Skeletal muscle cell (primary cell): ENCODE results near the gene TAMALIN.
A peak's percentile ranks its signal among the peaks of the same experiment; 100 is the strongest.

ENCODE experiments used
- DNase-seq: peaks from one replicate; pipeline ENCODE4 v3.0.0-alpha.2; 2010; ENCODE audit warnings: low read depth
- H3K4me3 ChIP-seq: 2 replicates; pipeline ENCODE4 v1.5.1; 2011; ENCODE audit warnings: low read depth, mild to moderate bottlenecking, control low read depth, low read length, moderate library complexity

The TAMALIN gene

DNA sequence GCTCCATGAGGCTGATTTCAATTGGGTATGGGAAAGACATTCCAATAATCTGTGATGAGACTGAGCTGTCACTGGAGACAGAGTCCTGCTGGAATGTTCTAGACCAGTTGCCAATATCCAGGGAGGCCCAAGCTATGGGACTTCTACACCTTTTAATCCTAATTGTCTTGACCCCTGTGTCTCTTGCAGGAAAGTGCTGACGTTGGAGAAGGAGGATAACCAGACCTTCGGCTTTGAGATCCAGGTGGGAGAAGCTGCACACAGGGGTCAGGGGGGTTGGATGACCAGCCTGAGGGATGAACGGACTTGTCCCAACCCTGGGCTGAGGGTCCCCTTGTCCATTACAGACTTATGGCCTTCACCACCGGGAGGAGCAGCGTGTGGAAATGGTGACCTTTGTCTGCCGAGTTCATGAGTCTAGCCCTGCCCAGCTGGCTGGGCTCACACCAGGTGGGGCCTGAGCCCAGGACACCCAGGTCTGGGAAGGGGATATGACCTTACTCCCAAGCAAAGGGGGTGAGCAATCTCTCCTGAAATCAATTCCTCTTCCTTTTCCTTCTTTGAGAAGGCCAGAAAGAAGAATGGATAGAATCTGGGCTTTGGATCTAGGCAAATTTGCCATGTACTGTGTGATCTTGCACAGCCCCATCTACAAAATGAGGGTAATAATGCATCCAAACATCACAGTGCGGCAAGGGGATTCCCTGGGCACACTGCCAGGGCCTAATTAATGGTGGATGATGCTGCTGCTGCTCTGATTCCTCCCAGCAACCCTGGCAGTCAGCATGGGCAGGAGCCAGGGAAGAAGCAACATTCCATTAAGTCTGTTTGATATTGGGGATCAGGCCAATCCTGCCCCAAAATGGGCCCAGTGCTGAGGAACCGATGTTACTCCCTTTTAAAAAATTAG lies 4.2 kb downstream of the TAMALIN start:
- no peak for DNase-seq
- H3K4me3 ChIP-seq, result peak overlapping the region; percentile 13

DNA sequence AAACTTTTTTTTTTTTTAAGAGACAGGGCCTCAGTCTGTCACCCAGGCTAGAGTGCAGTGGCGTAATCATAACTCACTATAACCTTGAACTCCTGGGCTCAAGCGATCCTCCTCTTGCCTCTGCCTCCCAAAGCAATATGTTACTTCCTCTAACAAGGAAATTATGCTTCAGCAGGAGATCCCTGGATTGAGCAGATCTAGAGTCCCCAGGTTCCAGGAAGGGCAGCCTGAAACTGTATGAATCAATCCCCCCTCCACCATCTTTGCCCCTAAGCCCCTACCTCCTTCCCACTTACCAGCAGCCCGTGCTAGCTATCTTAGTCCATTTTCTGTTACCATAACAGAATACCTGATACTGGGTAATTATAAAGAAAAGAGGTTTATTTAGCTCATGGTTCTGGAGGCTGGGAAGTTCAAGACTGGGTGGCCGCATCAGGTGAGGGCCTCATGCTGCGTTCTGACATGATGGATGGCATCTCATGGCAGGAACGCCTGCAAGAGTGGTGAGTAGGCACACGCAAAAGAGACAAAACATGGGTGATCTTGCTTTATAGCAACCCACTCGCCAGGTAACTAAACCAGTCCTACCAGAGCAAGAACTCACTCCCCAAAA lies 5.0 kb downstream of the TAMALIN start:
- no peak overlapping the region for H3K4me3 ChIP-seq
- DNase-seq, result no peak

DNA sequence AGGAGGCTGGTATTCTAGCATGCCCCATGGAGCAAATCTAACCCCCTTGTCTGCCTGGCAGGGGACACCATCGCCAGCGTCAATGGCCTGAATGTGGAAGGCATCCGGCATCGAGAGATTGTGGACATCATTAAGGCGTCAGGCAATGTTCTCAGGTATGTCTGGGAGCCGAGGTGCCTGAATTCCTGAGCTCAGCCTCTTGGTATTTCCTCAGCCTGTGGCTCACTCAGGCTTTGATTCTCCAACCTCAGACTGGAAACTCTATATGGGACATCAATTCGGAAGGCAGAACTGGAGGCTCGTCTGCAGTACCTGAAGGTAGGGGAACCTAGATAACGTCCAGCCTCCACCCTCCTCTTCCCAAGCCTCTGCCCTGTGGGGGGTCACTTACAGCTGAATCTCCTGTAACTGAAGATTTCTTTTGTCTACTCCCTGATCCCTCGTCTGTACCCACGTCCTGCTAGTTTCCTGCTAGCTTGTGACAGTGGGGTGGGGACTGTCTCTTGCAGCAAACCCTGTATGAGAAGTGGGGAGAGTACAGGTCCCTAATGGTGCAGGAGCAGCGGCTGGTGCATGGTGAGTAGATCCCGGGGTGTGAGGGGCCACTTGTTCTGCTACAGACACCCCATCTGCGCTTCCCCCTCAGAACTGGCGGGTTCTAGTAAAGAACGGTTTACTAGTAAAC lies 7.0 kb downstream of the TAMALIN start:
- no peak overlapping the region for H3K4me3 ChIP-seq
- DNase-seq, result no peak

DNA sequence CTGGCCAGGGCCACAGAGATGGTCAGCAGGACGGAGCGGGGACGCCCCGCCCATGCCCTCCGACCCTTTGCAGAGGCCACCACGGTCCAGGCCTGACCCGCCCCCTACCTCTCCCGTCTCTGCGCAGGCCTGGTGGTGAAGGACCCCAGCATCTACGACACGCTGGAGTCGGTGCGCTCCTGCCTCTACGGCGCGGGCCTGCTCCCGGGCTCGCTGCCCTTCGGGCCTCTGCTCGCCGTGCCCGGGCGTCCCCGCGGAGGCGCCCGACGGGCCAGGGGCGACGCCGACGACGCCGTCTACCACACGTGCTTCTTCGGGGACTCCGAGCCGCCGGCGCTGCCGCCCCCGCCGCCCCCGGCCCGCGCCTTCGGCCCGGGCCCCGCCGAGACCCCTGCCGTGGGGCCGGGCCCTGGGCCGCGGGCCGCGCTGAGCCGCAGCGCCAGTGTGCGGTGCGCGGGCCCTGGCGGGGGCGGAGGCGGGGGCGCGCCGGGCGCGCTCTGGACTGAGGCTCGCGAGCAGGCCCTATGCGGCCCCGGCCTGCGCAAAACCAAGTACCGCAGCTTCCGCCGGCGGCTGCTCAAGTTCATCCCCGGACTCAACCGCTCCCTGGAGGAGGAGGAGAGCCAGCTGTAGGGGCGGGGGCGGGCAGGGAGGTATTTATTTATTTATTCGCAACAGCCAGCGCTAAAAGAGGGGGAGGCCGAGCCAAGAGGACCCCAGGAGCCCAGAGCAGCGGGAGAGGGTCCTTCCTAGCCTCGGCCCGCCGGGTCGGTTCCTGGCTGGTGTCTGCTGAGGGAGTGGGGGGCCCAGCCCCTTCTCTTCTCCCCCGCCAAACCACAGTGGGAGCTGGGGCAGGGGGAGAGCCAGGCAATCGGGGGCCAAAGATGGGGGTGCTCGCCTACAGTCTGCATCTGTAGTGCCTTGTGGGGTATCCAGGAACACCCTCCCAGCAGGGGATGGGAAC lies 8.1 kb downstream of the TAMALIN start:
- H3K4me3 ChIP-seq, result no peak overlapping the region
- DNase-seq, result no peak

DNA sequence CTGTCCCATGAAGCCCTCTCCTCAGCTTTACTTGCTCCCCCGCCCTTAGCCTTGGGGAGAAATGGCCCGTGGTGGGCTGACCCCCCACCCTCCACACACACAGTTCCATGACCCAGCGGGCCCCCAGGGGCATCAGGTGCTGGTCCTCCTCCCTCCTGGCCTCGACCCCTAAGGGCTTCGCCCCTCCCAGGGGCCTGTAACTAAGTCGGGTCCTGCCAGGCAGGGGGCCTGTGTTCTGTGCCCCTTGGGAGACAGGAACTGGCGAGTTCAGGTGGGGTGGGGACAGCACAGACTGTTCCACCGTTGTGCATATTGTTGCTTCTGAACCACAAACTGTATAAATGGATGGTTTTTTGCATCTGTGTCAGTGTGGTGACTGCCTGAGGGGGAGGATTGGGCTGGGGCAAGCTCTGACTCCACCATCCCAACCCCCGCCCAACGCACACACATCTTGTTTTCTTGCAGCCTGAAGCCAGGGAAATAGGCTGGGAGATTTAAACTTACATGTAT lies 8.8 kb downstream of the TAMALIN start:
- no peak for DNase-seq
- H3K4me3 ChIP-seq, result no peak overlapping the region

DNA sequence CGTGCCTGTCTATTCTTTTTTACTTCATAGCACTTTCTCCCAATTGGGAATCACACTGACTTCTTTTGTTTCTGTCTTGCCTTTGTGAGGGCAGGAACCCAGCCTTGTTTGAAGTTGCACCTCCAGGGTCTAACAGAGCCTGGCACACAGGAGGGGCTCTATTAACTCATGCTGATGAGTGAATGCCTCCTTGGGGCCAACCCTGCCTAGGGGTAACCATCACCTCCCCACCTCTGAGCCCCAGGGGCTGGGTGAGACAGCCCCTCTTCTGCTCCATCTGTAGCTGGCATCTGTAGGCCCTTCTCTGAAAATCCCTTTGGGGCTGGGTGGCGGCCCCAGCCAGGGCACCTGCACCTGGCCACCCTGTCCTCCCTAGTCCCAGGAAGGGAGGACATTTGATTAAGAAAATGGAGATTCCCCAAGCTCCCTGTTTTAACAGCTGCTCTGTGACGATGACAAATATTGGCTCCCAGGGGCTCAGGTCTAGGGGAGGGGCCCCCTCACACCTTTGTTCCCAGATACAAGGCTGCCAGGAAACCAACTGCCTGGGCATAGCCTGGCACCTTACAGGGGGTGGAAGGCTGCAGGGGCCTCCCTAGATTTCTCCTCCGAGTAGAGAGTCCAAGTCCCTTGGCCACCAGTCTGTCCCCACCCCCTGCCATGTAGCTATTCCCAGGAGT lies 11.8 kb downstream of the TAMALIN start:
- DNase-seq, result no peak
- no peak overlapping the region for H3K4me3 ChIP-seq

DNA sequence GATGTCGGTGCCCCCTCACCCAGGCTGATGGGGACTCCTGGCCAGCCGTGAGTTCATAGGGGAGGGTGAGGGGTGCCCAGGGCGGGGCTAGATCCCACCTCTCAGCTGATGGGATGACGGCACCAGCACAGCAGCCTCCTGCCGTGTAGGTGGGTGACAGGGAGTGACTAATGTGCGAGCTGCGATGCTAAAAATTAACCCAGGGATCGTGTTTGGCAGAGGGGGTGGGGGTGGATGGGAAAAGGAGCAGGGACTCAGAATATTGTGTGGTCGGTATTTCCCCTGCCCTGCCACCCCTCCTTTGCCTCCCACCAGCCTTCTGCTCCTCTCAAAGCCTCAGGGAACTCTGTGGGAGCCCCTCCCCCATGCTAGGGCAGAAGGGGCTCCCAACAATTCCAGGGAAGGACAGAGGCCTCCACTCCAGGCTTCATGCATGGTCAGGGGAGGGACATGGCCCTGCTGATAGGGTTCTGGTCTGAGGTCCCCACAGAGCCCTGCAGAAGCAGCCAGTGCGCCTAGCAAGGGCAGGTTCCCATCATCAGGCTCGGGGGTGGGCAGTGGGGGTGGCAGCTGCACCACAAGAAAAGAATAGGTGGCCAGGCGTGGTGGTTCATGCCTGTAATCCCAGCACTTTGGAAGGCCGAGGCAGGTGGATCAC lies 12.5 kb downstream of the TAMALIN start:
- no peak for DNase-seq
- no peak overlapping the region for H3K4me3 ChIP-seq

DNA sequence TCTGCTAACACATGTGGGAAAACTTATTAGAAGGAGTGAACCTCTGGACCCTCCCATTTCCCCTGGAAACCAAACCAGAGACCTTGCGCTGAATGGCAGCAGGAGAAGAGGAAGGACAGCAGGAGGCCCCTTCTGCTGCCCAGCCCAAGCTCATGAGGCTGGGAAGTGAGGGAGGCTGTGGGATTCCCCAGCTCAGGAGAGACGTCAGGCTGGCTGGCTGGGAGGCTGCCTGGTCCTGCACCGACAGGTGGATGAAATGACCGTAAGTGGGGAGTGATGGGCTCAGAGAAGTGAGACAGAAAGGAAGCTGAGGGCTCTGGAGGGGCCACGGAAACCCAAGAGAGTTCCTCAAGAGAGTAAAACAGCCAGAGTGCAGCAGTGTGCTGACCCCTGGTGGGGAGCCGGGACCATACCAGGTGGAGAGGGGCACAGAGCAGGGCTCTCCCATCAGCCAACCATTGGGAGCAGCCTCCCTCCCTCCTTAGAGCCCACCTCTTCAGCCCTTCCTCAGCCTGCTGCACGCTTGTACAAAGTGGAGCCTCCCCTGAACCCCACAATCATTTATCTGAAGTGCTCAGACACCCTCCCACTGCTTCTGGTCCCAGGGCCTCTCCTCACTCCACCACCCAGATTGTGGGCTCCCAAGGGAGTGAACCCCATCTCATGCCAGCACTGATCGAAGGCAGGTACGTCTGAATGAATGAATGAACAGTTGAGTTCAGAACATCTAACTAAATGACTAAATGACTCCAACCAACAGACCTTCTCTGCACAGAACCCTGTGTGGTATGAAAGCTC lies 14.0 kb downstream of the TAMALIN start:
- no peak overlapping the region for H3K4me3 ChIP-seq
- no peak for DNase-seq

DNA sequence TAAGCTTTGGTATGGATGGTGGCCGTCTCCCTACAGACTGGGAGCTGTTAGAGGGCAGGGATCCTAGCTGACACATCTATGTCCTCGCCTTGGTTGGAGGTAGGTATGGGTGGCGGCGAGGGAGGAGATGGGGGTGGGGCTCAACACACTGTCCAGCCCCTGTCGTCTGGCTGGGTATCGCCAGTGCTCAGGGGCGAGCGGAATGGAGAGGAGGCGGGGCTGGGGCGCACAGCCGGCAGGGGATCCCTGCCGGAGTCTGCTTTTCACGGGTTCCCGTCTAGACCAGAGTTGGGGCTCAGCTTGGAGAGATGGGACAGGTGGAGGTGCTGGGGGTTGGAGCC lies 16.1 kb downstream of the TAMALIN start:
- peak overlapping the region; percentile 50 for H3K4me3 ChIP-seq
- DNase-seq, result no peak

DNA sequence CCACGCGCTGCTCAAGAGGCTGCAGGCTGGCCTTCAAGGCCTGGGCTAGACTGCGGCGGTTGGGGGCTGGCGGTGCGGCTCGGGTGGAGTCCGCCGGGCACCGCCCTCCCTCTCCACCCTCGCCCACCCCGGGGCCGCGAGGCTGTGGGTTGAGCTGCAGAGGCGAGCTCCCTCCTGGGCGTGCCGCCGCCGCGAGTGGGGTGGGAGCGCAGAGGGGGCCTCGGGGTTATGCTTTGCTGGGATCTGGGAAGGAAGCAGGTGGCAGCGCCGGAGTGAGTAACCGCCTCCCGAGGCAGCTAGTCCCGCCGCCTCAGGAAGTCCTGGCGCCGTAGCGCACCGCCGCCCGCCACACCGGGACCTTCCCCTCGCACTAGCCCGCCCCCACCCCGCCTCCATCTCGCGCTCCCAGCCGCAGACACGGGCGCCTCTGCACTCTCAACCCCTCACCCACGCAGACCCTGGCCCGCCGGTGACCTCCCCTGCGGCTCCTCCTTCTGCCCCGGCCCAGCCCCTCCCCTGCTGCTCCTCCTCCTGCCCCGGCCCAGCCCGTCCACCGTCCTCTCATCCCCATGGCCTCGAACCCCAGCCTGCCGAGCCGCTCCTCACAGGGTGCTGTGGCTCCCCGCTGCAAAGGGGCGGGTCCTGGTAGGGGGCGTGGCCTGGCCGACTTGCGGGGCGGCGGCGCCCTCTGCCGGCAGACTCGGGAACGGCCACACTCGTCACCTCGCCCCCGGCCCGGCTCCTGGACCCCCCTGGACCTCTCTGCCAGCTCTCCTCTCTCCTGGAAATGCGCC lies 16.6 kb downstream of the TAMALIN start:
- DNase-seq, result no peak
- peak overlapping the region; percentile 50 for H3K4me3 ChIP-seq

DNA sequence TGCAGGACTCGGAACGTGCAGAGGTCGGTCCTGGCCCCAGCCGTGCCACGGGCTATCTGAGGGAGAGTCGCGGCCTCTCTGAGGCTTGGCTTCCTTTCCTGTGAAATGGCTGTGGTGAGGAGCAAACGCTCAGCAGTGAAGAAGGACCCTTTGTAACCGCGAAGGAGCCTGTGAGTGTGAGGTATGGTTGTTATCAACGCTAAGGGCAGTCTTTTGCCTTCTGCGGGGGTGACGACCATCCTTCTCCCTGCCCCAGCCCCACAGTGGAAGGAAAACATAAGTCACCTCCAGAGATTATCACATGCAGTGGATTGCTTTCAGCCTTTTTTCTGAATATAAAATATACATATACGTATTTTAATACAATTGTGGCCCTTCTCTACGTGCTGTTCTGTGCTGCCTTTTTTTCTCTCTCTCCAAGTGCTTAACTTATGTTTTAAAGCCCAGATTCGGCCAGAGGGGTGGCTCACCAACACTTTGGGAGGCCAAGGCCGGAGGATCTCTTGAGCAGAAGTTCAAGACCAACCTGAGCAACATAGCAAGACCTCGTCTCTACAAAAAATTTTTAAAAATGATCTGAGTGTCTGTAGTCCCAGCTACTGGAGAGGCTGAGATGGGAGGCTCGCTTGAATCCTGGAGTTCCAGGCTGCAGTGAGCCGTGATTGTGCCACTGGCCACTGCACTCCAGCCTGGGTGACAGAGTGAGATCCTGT lies 17.4 kb downstream of the TAMALIN start:
- DNase-seq, result no peak
- H3K4me3 ChIP-seq, result peak overlapping the region; percentile 50

DNA sequence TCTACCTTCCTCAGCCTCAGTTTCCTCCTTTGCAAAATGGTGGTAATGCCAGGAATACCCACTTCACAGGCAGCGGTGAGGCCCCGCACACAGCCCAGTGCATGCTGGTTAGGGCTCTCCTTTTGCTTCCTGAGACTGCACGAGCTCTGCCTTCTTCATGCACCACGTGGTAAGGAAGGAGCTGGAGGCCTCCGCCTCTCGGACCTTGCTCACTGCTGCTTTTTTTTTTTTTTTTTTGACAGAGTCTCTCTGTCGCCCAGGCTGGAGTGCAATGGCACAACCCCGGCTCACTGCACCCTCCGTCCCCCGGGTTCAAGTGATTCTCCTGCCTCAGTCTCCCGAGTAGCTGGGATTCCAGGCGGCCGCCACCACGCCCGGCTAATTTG lies 18.1 kb downstream of the TAMALIN start:
- H3K4me3 ChIP-seq, result no peak overlapping the region

DNA sequence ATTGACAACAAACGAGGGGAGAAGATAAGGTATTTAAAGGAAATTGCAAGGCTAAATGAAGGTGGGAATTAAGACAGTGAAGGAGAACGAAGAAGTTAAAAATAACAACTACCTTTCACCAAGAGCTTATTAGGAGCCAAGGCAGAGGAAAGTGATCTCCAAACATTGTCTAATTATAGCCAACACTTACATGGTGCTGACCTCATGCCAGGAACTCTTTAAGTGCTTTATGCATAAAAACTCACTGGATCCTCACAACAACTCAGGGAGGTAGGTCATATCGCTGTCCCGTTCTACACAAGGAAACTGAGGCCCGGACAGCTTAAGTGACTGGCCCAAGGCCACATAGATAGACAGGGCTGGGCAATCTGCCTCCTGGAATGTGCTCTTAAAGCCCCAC lies 19.5 kb downstream of the TAMALIN start:
- H3K4me3 ChIP-seq, result no peak overlapping the region
- DNase-seq, result no peak

More for the DNA sequence above, 18.1 kb downstream of the TAMALIN start:
- no peak for DNase-seq

DNA sequence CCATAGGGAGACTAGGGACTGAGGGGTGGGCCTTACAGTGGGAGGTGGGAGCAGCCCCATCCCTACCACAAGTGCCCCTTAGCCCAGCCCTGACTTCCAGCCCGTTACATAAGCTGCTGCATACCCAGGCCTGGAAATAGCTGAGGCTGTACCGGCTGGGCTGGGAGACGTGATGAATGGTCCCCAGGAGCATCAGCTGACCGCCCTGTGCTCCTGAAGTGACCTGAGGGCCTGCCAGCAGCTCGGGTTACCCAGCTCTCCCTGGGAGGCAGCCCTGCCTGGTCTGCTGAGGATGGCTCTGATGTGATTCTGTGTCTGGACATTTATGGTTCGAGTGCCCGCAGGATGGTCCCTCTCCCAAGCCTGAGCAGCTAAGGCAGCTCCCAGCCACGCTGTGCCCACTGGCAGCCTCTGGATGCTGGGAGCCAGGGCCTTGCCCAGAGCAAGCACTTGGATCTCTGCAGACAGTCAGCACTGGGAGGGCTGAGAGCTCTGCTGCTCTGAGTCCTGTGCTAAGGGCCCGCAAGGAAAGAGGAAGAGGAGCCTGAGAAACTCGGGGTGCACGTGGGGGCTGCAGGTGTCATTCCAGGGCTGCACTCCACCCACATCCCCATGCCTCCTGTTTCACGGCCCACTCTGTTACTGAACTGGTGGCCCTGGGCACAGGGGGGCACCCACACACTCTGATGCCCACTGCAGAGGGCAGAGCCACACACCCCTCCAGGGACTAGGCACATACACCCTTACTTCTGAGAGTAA lies 20.5 kb downstream of the TAMALIN start:
- DNase-seq, result no peak

DNA sequence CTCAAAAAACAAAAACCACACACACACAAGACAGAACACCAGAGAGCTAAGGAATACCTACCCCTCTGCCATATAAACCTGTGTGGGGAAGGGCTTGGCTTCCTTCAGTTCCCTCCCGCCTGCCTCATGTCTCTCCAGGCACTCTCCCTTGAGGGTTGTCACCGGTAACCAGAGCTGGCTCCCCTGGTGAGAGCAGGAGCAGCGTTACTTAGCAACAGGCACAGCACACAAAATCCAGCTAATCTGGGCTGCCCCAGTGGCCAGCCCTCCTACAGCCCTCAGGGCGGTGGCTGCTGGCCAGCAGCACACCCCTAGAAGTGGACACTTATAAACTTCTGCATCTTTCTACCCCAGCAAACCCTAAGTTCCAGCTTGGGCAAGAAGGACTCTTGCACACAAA lies 22.9 kb downstream of the TAMALIN start:
- DNase-seq, result no peak
- H3K4me3 ChIP-seq, result no peak overlapping the region

More for the DNA sequence above, 20.5 kb downstream of the TAMALIN start:
- no peak overlapping the region for H3K4me3 ChIP-seq

DNA sequence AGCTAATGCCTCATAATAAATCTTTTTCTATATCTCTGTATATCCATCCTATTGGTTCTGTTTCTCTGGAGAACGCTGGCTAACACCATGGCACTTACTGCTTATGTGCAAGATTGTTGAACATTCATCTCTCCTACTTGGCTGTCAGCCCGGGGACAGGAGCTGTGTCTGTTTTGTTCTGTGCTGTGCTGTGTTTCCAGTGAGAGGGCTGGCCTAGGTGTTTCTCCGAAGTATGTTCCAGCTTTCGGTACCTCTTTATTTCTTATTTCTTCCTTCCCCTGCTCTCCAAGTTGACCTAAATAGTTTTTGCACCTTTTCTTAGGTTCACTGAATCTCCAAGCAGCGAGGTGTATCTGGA lies 25.7 kb downstream of the TAMALIN start:
- H3K4me3 ChIP-seq, result peak overlapping the region; percentile 41
- no peak for DNase-seq
